Activated CD8-positive, alpha-beta memory T cell treated with anti-CD3 and anti-CD28 coated beads for 36 hours (primary cell): ENCODE measurements around the gene NIT1. TPM values are rescaled to one million over a fixed set of nuclear protein-coding genes. Genes with fewer than 3 reads are reported as not detected.

Source experiments
- CTCF ChIA-PET: fragments of 350-600 bp; sonication (Branson Sonifier 250); formaldehyde crosslinking; loops from one replicate; lab custom pipeline; 2021; ENCODE audit warnings: antibody characterized with exemption; lab: Charles Lee
- POLR2A ChIA-PET: fragments of 350-600 bp; sonication (Branson Sonifier 250); formaldehyde crosslinking; loops from one replicate; lab custom pipeline; 2021; ENCODE audit warnings: antibody characterized with exemption; lab: Charles Lee
- total RNA-seq, 2 experiments: library from RNA; stranded (reverse); gene quantifications; one replicate each; pipeline ENCODE4 v1.2.3, GENCODE V29; 2021

NIT1 gene
- total RNA-seq, 2 experiments from 2014 or later, result 38.6 to 40.3 TPM

GRCh38 chr1:161096530-161096929 lies 21.4 kb upstream of the NIT1 start:
- POLR2A ChIA-PET, result interaction anchor here (1.9 kb wide), 1 partner anchor 26 kb away, joined by 8 read pairs; the partner anchor contains the start of gene ARHGAP30
- CTCF ChIA-PET, result interaction anchor here (0.6 to 4.0 kb wide), 14 partner anchors 8 to 106 kb away, joined by 3 to 42 read pairs (median 7); partner anchors contain the start of genes ARHGAP30, F11R, NECTIN4 and USF1

- POLR2A ChIA-PET, result interaction anchor here (0.6 to 1.9 kb wide), 3 partner anchors 28 to 53 kb away, joined by 4 to 8 read pairs (median 5); partner anchors contain the start of genes ARHGAP30 and USF1
- CTCF ChIA-PET, result interaction anchor here (0.6 to 4.0 kb wide), 32 partner anchors 10 to 866 kb away, joined by 3 to 42 read pairs (median 3); partner anchors contain the start of genes ARHGAP30, F11R, NECTIN4 and TSTD1
These were observed 19.5 kb upstream of the NIT1 start, which contains the start of gene KLHDC9 for GRCh38 chr1:161098210-161099068. KLHDC9 (plus strand) TSS chr1:161098361; CDS start chr1:161098536, 175 bp downstream.

GRCh38 chr1:161099090-161099802 lies 18.7 kb upstream of the NIT1 start:
- POLR2A ChIA-PET, result no interaction called here

GRCh38 chr1:161100556-161100955 lies 17.3 kb upstream of the NIT1 start:
- ChIA-PET CTCF (interaction anchor here (1.0 to 1.4 kb wide), 3 partner anchors 35 to 263 kb away, joined by 3 to 4 read pairs (median 4); partner anchors contain the start of gene TSTD1), POLR2A (no interaction called here)

More at GRCh38 chr1:161099090-161099802, 18.7 kb upstream of the NIT1 start:
- CTCF ChIA-PET, result interaction anchor here (0.9 to 4.0 kb wide), 11 partner anchors 9 to 234 kb away, joined by 3 to 42 read pairs (median 3); partner anchors contain the start of genes ARHGAP30, NECTIN4 and USF1

- CTCF ChIA-PET, result interaction anchor here (1.0 kb wide), 1 partner anchor 10 kb away, joined by 4 read pairs; no protein-coding TSS in a partner anchor
- POLR2A ChIA-PET, result no interaction called here
These were observed 11.5 kb upstream of the NIT1 start for GRCh38 chr1:161106431-161106830.

- POLR2A ChIA-PET, result no interaction called here
- CTCF ChIA-PET, result no interaction called here
These were observed 6.8 kb upstream of the NIT1 start for GRCh38 chr1:161111117-161111516.

GRCh38 chr1:161111527-161111926 lies 6.4 kb upstream of the NIT1 start:
- POLR2A ChIA-PET, result no interaction called here
- CTCF ChIA-PET, result no interaction called here

GRCh38 chr1:161113915-161114314 lies 4.0 kb upstream of the NIT1 start:
- POLR2A ChIA-PET, result no interaction called here
- CTCF ChIA-PET, result interaction anchor here (1.0 to 1.2 kb wide), 2 partner anchors 11 to 21 kb away, joined by 3 read pairs; no protein-coding TSS in a partner anchor

- CTCF ChIA-PET, result interaction anchor here (1.2 kb wide), 1 partner anchor 21 kb away, joined by 3 read pairs; no protein-coding TSS in a partner anchor
- POLR2A ChIA-PET, result no interaction called here
These were observed 3.3 kb upstream of the NIT1 start for GRCh38 chr1:161114556-161114955.

- POLR2A ChIA-PET, result no interaction called here
- CTCF ChIA-PET, result no interaction called here
These were observed 2.7 kb upstream of the NIT1 start for GRCh38 chr1:161115132-161115711.

GRCh38 chr1:161115961-161116360 lies 1.9 kb upstream of the NIT1 start:
- ChIA-PET POLR2A (interaction anchor here (3.3 kb wide), 1 partner anchor 16 kb away, joined by 23 read pairs; the partner anchor contains the start of gene DEDD), CTCF (interaction anchor here (1.5 kb wide), 1 partner anchor 17 kb away, joined by 5 read pairs; the partner anchor contains the start of gene DEDD)

- POLR2A ChIA-PET, result interaction anchor here (0.6 to 3.3 kb wide), 2 partner anchors 13 kb away, joined by 4 to 23 read pairs; partner anchors contain the start of gene DEDD
- CTCF ChIA-PET, result no interaction called here
These were observed 1.4 kb downstream of the NIT1 start for GRCh38 chr1:161119092-161119903.

- POLR2A ChIA-PET, result no interaction called here
- CTCF ChIA-PET, result interaction anchor here (0.7 to 1.8 kb wide), 3 partner anchors 11 to 49 kb away, joined by 4 to 7 read pairs (median 4); partner anchors contain the start of gene DEDD
These were observed 3.2 kb downstream of the NIT1 start for GRCh38 chr1:161121042-161121650.

- CTCF ChIA-PET, result interaction anchor here (0.7 to 1.8 kb wide), 4 partner anchors 10 to 49 kb away, joined by 3 to 7 read pairs (median 4); partner anchors contain the start of gene DEDD
- POLR2A ChIA-PET, result no interaction called here
These were observed 3.9 kb downstream of the NIT1 start for GRCh38 chr1:161121834-161122233.

- CTCF ChIA-PET, result interaction anchor here (1.2 kb wide), 1 partner anchor 17 kb away, joined by 3 read pairs; no protein-coding TSS in a partner anchor
- POLR2A ChIA-PET, result no interaction called here
These were observed 5.1 kb downstream of the NIT1 start for GRCh38 chr1:161122967-161123366.

GRCh38 chr1:161127649-161128048 lies 9.7 kb downstream of the NIT1 start:
- ChIA-PET CTCF (interaction anchor here (0.9 to 1.4 kb wide), 3 partner anchors 11 to 66 kb away, joined by 3 to 5 read pairs (median 3); no protein-coding TSS in a partner anchor), POLR2A (interaction anchor here (0.5 kb wide), 2 partner anchors 18 to 98 kb away, joined by 3 to 4 read pairs; partner anchors contain the start of gene TOMM40L)
